GM21526 (cell line): ENCODE data around the gene FMNL3.
"Not testable (repeated sequence)": the region's sequence is repeated elsewhere in the genome, so short reads cannot be mapped to it uniquely, and the experiment has no call there.

Experiments
- ATAC-seq: cut with Tn5 transposase; IDR thresholded peaks from one replicate; pipeline ENCODE4 v1.9.1; 2021; ENCODE audit warnings: moderate library complexity; ENCODE audit not compliant: unreplicated experiment, low FRiP score

FMNL3 gene

GRCh38 chr12:49633703-49634345, 73.4 kb downstream of the FMNL3 start:
- no peak for ATAC-seq

DNA sequence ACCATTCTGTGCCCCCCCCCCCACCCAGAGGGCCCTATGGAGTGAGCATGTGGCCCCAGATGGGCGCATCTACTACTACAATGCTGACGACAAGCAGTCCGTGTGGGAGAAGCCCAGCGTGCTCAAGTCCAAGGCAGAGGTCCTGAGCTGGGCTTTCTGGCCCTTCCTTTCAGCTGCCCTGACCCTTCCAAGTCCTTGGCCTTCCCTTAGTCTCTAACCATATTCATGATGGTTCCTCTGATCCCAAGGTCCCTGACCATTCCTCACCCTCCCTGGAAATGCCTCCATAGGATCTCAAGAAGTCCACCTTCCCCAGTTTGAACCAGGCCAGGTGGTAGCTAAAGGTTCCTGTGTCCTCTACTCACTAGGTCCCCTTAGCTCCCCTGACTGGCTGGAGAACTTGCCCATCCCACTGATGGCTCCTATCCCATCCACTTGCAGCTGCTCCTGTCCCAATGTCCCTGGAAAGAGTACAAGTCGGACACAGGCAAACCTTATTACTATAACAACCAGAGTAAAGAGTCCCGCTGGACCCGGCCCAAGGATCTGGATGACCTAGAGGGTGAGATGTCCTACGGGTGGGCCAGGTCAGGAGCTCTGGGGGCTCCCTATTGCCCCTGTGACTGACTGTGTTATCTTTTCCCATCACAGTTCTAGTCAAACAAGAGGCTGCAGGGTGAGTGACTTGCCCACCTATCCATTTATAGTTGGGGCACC, 74.1 kb downstream of the FMNL3 start:
- ATAC-seq, result no peak

DNA sequence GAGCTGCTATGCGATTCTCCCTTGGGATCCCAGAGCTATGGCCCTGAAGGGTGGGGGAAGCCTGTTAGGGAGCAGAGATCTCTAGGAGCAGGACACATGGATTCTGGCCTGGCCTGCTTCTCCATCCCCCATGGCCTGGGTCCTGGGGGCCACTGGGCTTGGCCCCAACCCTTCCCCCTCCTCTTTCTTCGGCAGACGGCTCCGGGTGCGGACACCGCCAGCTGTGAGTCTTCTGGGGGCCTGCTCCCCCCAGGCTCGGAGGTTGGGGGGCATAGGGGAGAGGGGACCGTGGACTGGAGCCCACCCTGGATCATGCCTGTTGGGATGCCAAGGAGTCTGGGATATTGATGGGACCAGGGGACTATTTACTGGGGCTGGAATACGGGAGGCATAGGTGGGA, 74.8 kb downstream of the FMNL3 start:
- ATAC-seq, result no peak

GRCh38 chr12:49631336-49631907, 75.8 kb downstream of the FMNL3 start:
- no peak for ATAC-seq

- no peak for ATAC-seq
These were observed 79.3 kb downstream of the FMNL3 start for GRCh38 chr12:49627752-49628360.

DNA sequence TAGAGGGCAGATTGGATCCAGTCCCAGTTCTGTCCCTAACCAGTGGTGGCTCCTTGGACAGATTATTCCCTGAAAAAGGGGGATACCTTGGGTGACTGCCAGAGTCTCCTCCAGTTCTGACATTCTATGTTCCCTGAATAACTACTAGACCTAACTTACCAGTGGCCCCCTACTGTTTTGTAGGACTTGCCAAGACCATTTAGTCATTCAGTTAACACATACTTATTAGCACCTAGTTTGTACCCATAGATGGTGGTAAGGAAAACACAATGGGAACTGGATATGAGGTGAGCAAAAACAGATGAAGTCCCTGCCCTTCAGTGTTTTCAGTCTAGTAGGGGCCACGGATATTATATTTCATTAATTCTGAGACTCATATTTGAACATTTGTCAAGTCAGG, 80.4 kb downstream of the FMNL3 start:
- no peak for ATAC-seq

DNA sequence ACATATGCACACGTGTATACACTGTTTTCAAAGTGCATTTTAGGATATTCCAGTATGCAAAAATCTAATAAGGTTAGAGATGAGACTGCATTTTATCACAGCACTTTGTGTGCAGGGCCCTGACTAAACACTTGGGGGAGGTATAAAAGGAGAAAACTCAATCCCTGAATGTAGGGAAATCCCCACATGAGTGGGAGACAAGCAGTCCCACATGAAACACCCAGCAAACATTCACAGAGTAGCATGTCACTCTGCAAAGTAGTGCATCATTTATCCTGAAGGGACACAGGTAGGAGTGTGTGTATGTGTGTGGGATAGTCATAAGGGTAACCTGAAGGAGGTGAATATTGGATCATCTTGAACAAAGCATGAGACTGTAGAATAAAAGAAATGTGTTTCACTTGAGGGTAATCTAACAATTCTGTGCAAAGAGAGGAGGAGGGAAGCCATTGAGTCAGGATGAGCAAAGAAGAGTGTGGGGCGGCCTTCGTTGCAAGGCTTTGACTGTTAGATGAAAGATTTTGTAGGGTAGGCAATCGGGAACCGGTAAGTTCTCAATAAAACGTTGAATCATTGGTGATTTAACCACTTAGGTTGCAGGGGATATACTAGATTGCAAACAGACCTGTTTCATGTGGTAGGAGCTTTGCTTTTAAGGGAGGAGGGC, 80.9 kb downstream of the FMNL3 start:
- no peak for ATAC-seq

DNA sequence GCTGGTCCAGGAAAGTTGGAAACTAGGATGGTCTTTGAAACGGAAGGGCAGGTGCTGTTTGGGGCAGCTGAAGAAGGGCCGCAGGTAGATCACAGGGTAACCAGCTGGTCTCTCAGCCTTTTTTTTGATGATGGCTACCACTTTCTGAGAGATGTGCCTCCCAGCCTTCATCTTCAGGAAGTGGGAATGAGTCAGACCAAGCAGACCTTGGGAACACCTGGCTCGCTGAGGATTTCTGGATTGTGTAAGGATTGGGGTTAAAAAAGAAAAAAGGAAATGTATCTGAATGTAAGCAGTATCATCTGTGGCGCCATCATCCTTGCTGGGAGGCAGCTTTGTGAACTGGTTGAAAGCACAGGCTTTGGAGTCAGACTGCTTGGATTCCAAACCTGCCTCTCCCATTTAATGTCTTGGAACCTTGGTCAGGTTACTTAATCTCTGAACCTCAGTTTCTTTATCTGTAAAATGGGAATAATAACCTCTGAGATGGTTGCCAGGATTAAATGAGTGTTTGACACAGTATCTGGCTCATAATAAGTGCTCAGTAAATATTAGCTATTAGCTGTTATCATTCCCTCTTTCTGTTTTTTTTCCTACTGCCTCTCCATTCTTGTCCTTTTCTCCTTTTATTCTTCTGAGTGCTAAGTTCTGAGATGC, 82.2 kb downstream of the FMNL3 start:
- no peak for ATAC-seq

GRCh38 chr12:49623142-49623904, 83.9 kb downstream of the FMNL3 start, which contains the start of gene PRPF40B:
TSS of gene PRPF40B (plus strand) at chr12:49623561. CDS start at chr12:49623591, 30 bp downstream.
- peak; percentile 68 for ATAC-seq

- peak; percentile 9 for ATAC-seq
These were observed 84.6 kb downstream of the FMNL3 start for GRCh38 chr12:49622501-49623141.

GRCh38 chr12:49621651-49622500, 85.3 kb downstream of the FMNL3 start:
- no peak for ATAC-seq

GRCh38 chr12:49619286-49619685, 87.9 kb downstream of the FMNL3 start:
- no peak for ATAC-seq

DNA sequence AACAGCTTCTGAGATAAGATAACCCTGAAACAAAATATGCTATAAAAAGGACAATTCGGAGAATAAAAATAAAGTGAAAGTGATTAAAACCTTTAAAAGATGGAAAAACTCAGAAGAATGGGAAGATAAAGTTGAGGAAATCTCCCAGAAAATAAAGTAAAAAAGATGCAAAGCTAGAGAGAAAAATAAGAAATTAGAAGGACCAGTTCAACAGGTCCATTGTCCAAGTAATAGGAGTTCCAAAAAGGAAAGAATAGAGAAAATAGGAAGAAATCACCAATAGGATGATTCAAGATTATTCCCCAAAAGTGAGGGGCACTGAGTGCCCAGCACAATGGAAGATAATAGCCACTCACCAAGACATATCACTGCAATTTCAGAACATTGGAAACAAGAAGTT, 88.6 kb downstream of the FMNL3 start:
- no peak for ATAC-seq

- no peak for ATAC-seq
These were observed 90.5 kb downstream of the FMNL3 start for GRCh38 chr12:49616533-49617219.

- ATAC-seq, result no peak
These were observed 91.5 kb downstream of the FMNL3 start for GRCh38 chr12:49615725-49616124.

DNA sequence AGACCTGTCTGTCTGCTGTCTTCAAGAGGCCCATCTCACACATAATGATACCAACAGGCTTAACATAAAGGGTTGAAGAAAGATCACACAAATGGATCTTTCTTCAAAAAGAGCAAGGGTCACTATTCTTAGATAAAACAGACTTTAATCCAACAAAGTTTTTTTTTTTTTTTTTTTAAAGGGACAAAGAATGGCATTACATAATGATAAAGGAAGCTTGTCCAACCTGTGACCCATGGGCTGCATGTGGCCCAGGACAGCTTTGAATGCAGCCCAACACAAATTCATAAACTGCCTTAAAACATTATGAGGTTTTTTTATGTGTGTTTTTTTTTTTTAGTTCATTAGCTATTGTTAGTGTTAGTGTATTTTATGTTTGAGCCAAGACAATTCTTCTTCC, 95.0 kb downstream of the FMNL3 start:
- ATAC-seq, result no peak

DNA sequence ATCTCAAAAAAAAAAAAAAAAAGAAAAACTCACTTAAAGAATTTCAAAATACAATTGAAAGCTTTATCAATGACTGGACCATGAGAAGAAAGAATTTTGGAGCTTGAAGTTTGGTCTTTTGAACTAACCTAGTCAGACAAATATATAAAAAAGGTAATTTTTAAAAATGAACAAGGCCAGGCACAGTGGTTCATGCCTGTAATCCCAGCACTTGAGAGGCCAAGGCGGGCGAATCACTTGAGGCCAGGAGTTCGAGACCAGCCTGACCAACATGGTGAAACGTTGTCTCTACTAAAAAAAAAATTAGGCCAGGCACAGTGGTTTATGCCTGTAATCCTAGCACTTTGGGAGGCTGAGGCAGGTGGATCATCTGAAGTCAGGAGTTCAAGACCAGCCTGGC, 96.4 kb downstream of the FMNL3 start:
- not testable (repeated sequence) for ATAC-seq

DNA sequence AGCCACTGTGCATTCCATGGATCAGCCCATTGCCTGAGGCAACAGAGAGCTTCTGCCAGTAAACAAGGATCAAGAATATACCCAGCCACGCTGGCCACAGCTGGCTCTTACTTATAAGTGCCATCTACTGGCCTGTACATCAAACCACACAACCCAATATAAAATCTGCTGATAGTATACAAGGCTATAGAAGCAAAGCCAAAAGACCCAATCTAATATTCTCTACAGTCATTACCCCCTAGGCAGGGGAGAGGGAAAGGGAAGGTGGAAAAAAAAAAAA, 97.4 kb downstream of the FMNL3 start:
- ATAC-seq, result no peak
